Upper lobe of left lung (tissue), 6 donors: Measurements from ENCODE around the gene ECHS1. TPM values are rescaled to one million over a fixed set of nuclear protein-coding genes. Genes with fewer than 3 reads are reported as not detected.

Source experiments
- ATAC-seq, 2 donors: fragments of 200-7000 bp; cut with Tn5 transposase; one replicate each; pipeline ENCODE4 v1.9.1; 2022; ENCODE audit warnings: mild to moderate bottlenecking in 2 of 2, moderate library complexity in 2 of 2; ENCODE audit not compliant: low FRiP score in 2 of 2
- DNase-seq, 2 donors: peaks; one replicate each; pipeline ENCODE4 v3.0.0-alpha.2; 2019 to 2020
- H3K27ac ChIP-seq, 4 donors: fragments of 200-600 bp; sonication (generic); one replicate each; pipeline ENCODE4 v1.5.1; 2016 to 2019
- H3K27me3 ChIP-seq, 4 donors: fragments of 200-600 bp; sonication (generic); one replicate each; pipeline ENCODE4 v1.5.1; 2017 to 2019
- H3K36me3 ChIP-seq, 4 donors: fragments of 200-600 bp; sonication (generic); one replicate each; pipeline ENCODE4 v1.5.1; 2016 to 2019
- H3K4me1 ChIP-seq, 4 donors: fragments of 200-600 bp; sonication (generic); one replicate each; pipeline ENCODE4 v1.5.1; 2018 to 2019
- H3K4me3 ChIP-seq, 4 donors: fragments of 200-600 bp; sonication (generic); one replicate each; pipeline ENCODE4 v1.5.1; 2017 to 2019; ENCODE audit warnings: mild to moderate bottlenecking in 2 of 4, moderate library complexity in 1 of 4
- H3K9me3 ChIP-seq, 4 donors: fragments of 200-600 bp; sonication (generic); one replicate each; pipeline ENCODE4 v1.5.1; 2018 to 2019
- CTCF ChIP-seq, 6 experiments: fragments of 450-650 bp in 4 of 6; fragments of 200-600 bp in 2 of 6; sonication (generic) in 2 of 6; IDR thresholded peaks; one replicate each; pipeline ENCODE4 v1.5.1; 2016 to 2019; ENCODE audit warnings: antibody characterized with exemption in 6 of 6
- EP300 ChIP-seq, 4 donors: sonication (generic); formaldehyde crosslinking; IDR thresholded peaks; one replicate each; pipeline ENCODE4 v1.5.1; 2017; ENCODE audit warnings: antibody characterized with exemption in 4 of 4, control low read depth in 2 of 4
- POLR2A ChIP-seq, 4 donors: fragments of 450-650 bp; IDR thresholded peaks; one replicate each; pipeline ENCODE4 v1.5.1; 2016 to 2017; ENCODE audit warnings: antibody characterized with exemption in 4 of 4, mild to moderate bottlenecking in 2 of 4
- POLR2AphosphoS5 ChIP-seq, 2 donors: sonication (generic); formaldehyde crosslinking; IDR thresholded peaks; one replicate each; pipeline ENCODE4 v1.5.1; 2017; ENCODE audit warnings: antibody characterized with exemption in 2 of 2
- WGBS, 2 donors: methylation state at CpG; one replicate each; pipeline ENCODE4 v1.1.5; 2017 to 2018; 5-methylcytosine and 5-hydroxymethylcytosine counted together
- total RNA-seq, 6 donors: library from RNA; depleted of rRNA in 4 of 6; stranded (reverse); fragments of >200 nt in 4 of 6; gene quantifications; one replicate each; pipeline versions ENCODE4 v1.1.0 to v1.2.1, GENCODE V29; 2016 to 2021
- donor health status: DM: no; HTN: no; CAD: no; lungs with moderate emphysema.
- donor health status: DM: no; HTN: yes; CAD: no; lungs with severe emphysema.

ECHS1 gene
- total RNA-seq, 6 donors from 2014 or later, result 32.5 to 69.6 (median 53.2) TPM

- no peak for TF ChIP-seq POLR2A (IDR thresholded peaks at IDR 0.05)
- no peak for TF ChIP-seq CTCF (IDR thresholded peaks at IDR 0.05)
- no peak for TF ChIP-seq POLR2AphosphoS5 (IDR thresholded peaks at IDR 0.05)
- no peak for TF ChIP-seq EP300 (IDR thresholded peaks at IDR 0.05)
- ATAC-seq, result no peak
- Histone ChIP-seq H3K9me3 (no peaks in the 10 kb centered on the region), H3K27me3 (peaks cover 0 to 2% (median 0%) of the 10 kb centered on the region in 4 donors), H3K36me3 (peaks cover 5 to 18% (median 11%) of the 10 kb centered on the region in 4 donors), H3K4me1 (peaks cover 11 to 23% (median 13%) of the 10 kb centered on the region in 4 donors), H3K27ac (peak overlapping the region; percentile 61 to 87 (median 80)), H3K4me3 (peak overlapping the region in 3 of 4 donors; percentile 71 to 82 (median 80))
- peak in 1 of 2 donors; percentile 89 for DNase-seq
- 86 to 95% methylated on average over 30 to 31 of the region's 41 CpGs for WGBS, 2 donors
Observed at GRCh38 chr10:133358162-133358924, 14.8 kb downstream of the ECHS1 start.

GRCh38 chr10:133357285-133358161 is 15.6 kb downstream of the ECHS1 start, which contains the start of gene FUOM:
FUOM (minus strand) TSS chr10:133358019; CDS start chr10:133358007, 12 bp downstream.
- ATAC-seq, result peak; percentile 65 to 90
- DNase-seq, result peak; percentile 52 to 93
- peaks cover 0 to 2% (median 0%) of the 10 kb centered on the region in 4 donors for H3K27me3 ChIP-seq
- H3K4me1 ChIP-seq, result peaks cover 11 to 23% (median 13%) of the 10 kb centered on the region in 4 donors
- H3K9me3 ChIP-seq, result no peaks in the 10 kb centered on the region
- H3K4me3 ChIP-seq, result peak within 1 kb of the TSS; percentile 71 to 84 (median 81)
- peak within 1 kb of the TSS; percentile 61 to 87 (median 80) for H3K27ac ChIP-seq
- TF ChIP-seq POLR2A (IDR thresholded peaks at IDR 0.05) (peak in 2 of 4 donors; percentile 57 to 65), POLR2AphosphoS5 (IDR thresholded peaks at IDR 0.05) (peak in 1 of 2 donors; percentile 54), CTCF (IDR thresholded peaks at IDR 0.05) (no peak)
- peaks cover 2 to 10% (median 6%) of the 10 kb centered on the region in 4 donors for H3K36me3 ChIP-seq
- 6% methylated on average over 7 of the region's 83 CpGs; no CpG with 5 or more reads in 1 of the 2 donors for WGBS, 2 donors

- no peak for TF ChIP-seq POLR2A (IDR thresholded peaks at IDR 0.05)
- TF ChIP-seq EP300 (IDR thresholded peaks at IDR 0.05), result no peak
- TF ChIP-seq CTCF (IDR thresholded peaks at IDR 0.05), result no peak
- no peak for DNase-seq
- ATAC-seq, result peak in 1 of 2 donors; percentile 0
Observed at GRCh38 chr10:133356549-133357284, 16.4 kb downstream of the ECHS1 start.

GRCh38 chr10:133355991-133356390 is 17.2 kb downstream of the ECHS1 start:
- Histone ChIP-seq H3K27ac (no peak overlapping the region), H3K9me3 (no peaks in the 10 kb centered on the region), H3K4me1 (peaks cover 11 to 23% (median 13%) of the 10 kb centered on the region in 4 donors), H3K36me3 (no peaks in the 10 kb centered on the region), H3K27me3 (peaks cover 0 to 2% (median 0%) of the 10 kb centered on the region in 4 donors), H3K4me3 (no peak overlapping the region)
- DNase-seq (peak in 1 of 2 donors; percentile 45), ATAC-seq (no peak)
- 100% methylated on average over 1 to 2 of the region's 3 CpGs for WGBS, 2 donors
- TF ChIP-seq POLR2AphosphoS5 (IDR thresholded peaks at IDR 0.05) (no peak), EP300 (IDR thresholded peaks at IDR 0.05) (no peak)

More at GRCh38 chr10:133356549-133357284, 16.4 kb downstream of the ECHS1 start:
- Histone ChIP-seq H3K27ac (peak overlapping the region; percentile 61 to 87 (median 80)), H3K4me3 (peak overlapping the region; percentile 71 to 84 (median 81)), H3K9me3 (no peaks in the 10 kb centered on the region), H3K4me1 (peaks cover 11 to 23% (median 13%) of the 10 kb centered on the region in 4 donors), H3K27me3 (peaks cover 0 to 2% (median 0%) of the 10 kb centered on the region in 4 donors), H3K36me3 (peaks cover 0 to 1% (median under 1%) of the 10 kb centered on the region in 4 donors)
- 28 to 47% methylated on average over 10 to 22 of the region's 27 CpGs for WGBS, 2 donors
